HepG2 (cell line): Measurements from ENCODE around the gene ARHGAP26. TPM values are rescaled to one million over a fixed set of nuclear protein-coding genes. Genes with fewer than 3 reads are reported as not detected.
A peak's percentile ranks its signal among the peaks of the same experiment; 100 is the strongest.

Experiments used
- ATAD3A ChIP-seq: sonication (generic); formaldehyde crosslinking; IDR thresholded peaks from 2 replicates; pipeline ENCODE4 v1.4.0; 2020; ENCODE audit warnings: missing genetic modification reagents
- ERF ChIP-seq: IDR thresholded peaks from 2 replicates; pipeline ENCODE4 v1.6.1; 2018; ENCODE audit warnings: missing biosample characterization, missing genetic modification reagents
- FOXO1 ChIP-seq: sonication (generic); formaldehyde crosslinking; IDR thresholded peaks from 2 replicates; pipeline ENCODE4 v1.4.0; 2020; ENCODE audit warnings: missing genetic modification reagents
- GTF3A ChIP-seq: sonication (generic); formaldehyde crosslinking; conservative IDR thresholded peaks from 2 replicates; pipeline ENCODE4 v1.4.0; 2020; ENCODE audit warnings: mild to moderate bottlenecking, missing genetic modification reagents
- HMG20B ChIP-seq: conservative IDR thresholded peaks from 2 replicates; pipeline ENCODE4 v1.6.1; 2016; ENCODE audit warnings: missing genetic modification reagents, missing compliant biosample characterization
- KAT8 ChIP-seq: IDR thresholded peaks from 2 replicates; pipeline ENCODE4 v1.6.1; 2016; ENCODE audit warnings: missing genetic modification reagents, missing compliant biosample characterization
- KDM1A ChIP-seq: IDR thresholded peaks from 2 replicates; pipeline ENCODE4 v1.6.1; 2016; ENCODE audit warnings: missing compliant biosample characterization
- KDM6A ChIP-seq: IDR thresholded peaks from 2 replicates; pipeline ENCODE4 v1.6.1; 2016; ENCODE audit warnings: low read depth
- MED8 ChIP-seq: sonication (generic); formaldehyde crosslinking; IDR thresholded peaks from 2 replicates; pipeline ENCODE4 v1.8.1; 2023; ENCODE audit warnings: mild to moderate bottlenecking, missing genetic modification reagents; ENCODE audit not compliant: insufficient replicate concordance
- MTF1 ChIP-seq: sonication (generic); formaldehyde crosslinking; IDR thresholded peaks from 2 replicates; pipeline ENCODE4 v1.5.0; 2020; ENCODE audit warnings: missing genetic modification reagents
- PHF21A ChIP-seq: sonication (generic); formaldehyde crosslinking; IDR thresholded peaks from 2 replicates; pipeline ENCODE4 v1.5.0; 2020; ENCODE audit warnings: mild to moderate bottlenecking, missing genetic modification reagents
- PPARG ChIP-seq: conservative IDR thresholded peaks from 2 replicates; pipeline ENCODE4 v1.6.1; 2016; ENCODE audit warnings: missing biosample characterization, missing genetic modification reagents
- TARDBP ChIP-seq: sonication (generic); formaldehyde crosslinking; IDR thresholded peaks from 2 replicates; pipeline ENCODE4 v1.8.0; 2022; ENCODE audit warnings: mild to moderate bottlenecking, missing genetic modification reagents
- WIZ ChIP-seq: sonication (generic); formaldehyde crosslinking; IDR thresholded peaks from 2 replicates; pipeline ENCODE4 v1.5.1; 2020; ENCODE audit warnings: mild to moderate bottlenecking, missing genetic modification reagents
- ZBTB14 ChIP-seq: sonication (generic); formaldehyde crosslinking; IDR thresholded peaks from 2 replicates; pipeline ENCODE4 v1.4.0; 2020; ENCODE audit warnings: missing genetic modification reagents
- ZBTB39 ChIP-seq: sonication (generic); formaldehyde crosslinking; IDR thresholded peaks from 2 replicates; pipeline ENCODE4 v1.5.0; 2020; ENCODE audit warnings: missing genetic modification reagents
- ZBTB49 ChIP-seq: sonication (generic); formaldehyde crosslinking; IDR thresholded peaks from 2 replicates; pipeline ENCODE4 v1.4.0; 2020; ENCODE audit warnings: missing genetic modification reagents, borderline replicate concordance
- ZNF816 ChIP-seq: sonication (generic); formaldehyde crosslinking; IDR thresholded peaks from 2 replicates; pipeline ENCODE4 v1.8.0; 2022; ENCODE audit warnings: missing genetic modification reagents, mild to moderate bottlenecking, borderline replicate concordance
- ZSCAN31 ChIP-seq: sonication (generic); formaldehyde crosslinking; IDR thresholded peaks from 2 replicates; pipeline ENCODE4 v1.5.0; 2020; ENCODE audit warnings: low read depth, mild to moderate bottlenecking, missing genetic modification reagents
- polyA plus RNA-seq, 8 experiments: library from polyadenylated mRNA; depleted of rRNA in 3 of 8; stranded (reverse) in 7 of 8; unstranded in 1 of 8; fragments of >200 nt; fragmentation: Illumina TruSeq in 4 of 8; extraction: Trizol in 4 of 8; gene quantifications; 2 replicates each; pipeline versions ENCODE4 v1.2.1 to v1.2.3, GENCODE V29; 2011 to 2016; ENCODE audit warnings: low read depth in 4 of 8, missing spikeins in 1 of 8, mixed read lengths in 1 of 8; ENCODE audit not compliant: insufficient read depth in 1 of 8
- total RNA-seq, 5 experiments: library from RNA; depleted of rRNA; stranded (reverse); fragments of >200 nt; fragmentation: Illumina TruSeq; extraction: Trizol; gene quantifications; 2 replicates each; pipeline ENCODE4 v1.2.3, GENCODE V29; 2016; ENCODE audit warnings: low read depth in 1 of 5
- TF ChIP-seq, protein P1 (sequence below): sonication (generic); formaldehyde crosslinking; IDR thresholded peaks from 2 replicates; pipeline ENCODE4 v1.5.1; 2020; ENCODE audit warnings: missing genetic modification reagents, mild to moderate bottlenecking, borderline replicate concordance
- TF ChIP-seq, protein P2 (sequence below): sonication (generic); formaldehyde crosslinking; IDR thresholded peaks from 2 replicates; pipeline ENCODE4 v1.5.0; 2020; ENCODE audit warnings: mild to moderate bottlenecking, missing genetic modification reagents

Gene ARHGAP26
- total and polyA plus RNA-seq, 2 of the 13 experiments (the other 11 are each of a cell fraction or from before 2014, with no cell fraction given), result 9.6 to 18.2 TPM

GRCh38 chr5:142922223-142922952 is 152.2 kb downstream of the ARHGAP26 start (continued):
- TF ChIP-seq ZBTB39 (peak; percentile 93), ZSCAN31 (CRISPR knock-in tag) (no peak), MED8 (CRISPR knock-in tag) (peak; percentile 31), HMG20B (peak; percentile 91), FOXO1 (CRISPR knock-in tag) (peak; percentile 62; the same call in 1 of the 2 replicates), PPARG (CRISPR knock-in tag) (peak; percentile 98), ATAD3A (CRISPR knock-in tag) (no peak), ZNF816 (CRISPR knock-in tag) (peak; percentile 58; the same call in 1 of the 2 replicates), KAT8 (CRISPR knock-in tag) (peak; percentile 52), GTF3A (no peak), ZBTB14 (no peak), WIZ (CRISPR knock-in tag) (no peak), MTF1 (CRISPR knock-in tag) (0 out of 2 replicates have a peak, but pooled peaks have one; percentile 23), ZBTB49 (CRISPR knock-in tag) (no peak), ERF (CRISPR knock-in tag) (peak; percentile 67), KDM1A (CRISPR knock-in tag) (peak; percentile 53; the same call in 1 of the 2 replicates), TARDBP (CRISPR knock-in tag) (peak; percentile 72), KDM6A (CRISPR knock-in tag) (peak; percentile 74; the same call in 1 of the 2 replicates), PHF21A (peak; percentile 76)
- TF ChIP-seq, protein P1, sequence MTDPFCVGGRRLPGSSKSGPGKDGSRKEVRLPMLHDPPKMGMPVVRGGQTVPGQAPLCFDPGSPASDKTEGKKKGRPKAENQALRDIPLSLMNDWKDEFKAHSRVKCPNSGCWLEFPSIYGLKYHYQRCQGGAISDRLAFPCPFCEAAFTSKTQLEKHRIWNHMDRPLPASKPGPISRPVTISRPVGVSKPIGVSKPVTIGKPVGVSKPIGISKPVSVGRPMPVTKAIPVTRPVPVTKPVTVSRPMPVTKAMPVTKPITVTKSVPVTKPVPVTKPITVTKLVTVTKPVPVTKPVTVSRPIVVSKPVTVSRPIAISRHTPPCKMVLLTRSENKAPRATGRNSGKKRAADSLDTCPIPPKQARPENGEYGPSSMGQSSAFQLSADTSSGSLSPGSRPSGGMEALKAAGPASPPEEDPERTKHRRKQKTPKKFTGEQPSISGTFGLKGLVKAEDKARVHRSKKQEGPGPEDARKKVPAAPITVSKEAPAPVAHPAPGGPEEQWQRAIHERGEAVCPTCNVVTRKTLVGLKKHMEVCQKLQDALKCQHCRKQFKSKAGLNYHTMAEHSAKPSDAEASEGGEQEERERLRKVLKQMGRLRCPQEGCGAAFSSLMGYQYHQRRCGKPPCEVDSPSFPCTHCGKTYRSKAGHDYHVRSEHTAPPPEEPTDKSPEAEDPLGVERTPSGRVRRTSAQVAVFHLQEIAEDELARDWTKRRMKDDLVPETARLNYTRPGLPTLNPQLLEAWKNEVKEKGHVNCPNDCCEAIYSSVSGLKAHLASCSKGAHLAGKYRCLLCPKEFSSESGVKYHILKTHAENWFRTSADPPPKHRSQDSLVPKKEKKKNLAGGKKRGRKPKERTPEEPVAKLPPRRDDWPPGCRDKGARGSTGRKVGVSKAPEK (CRISPR knock-in tag), result no peak
- TF ChIP-seq, protein P2, sequence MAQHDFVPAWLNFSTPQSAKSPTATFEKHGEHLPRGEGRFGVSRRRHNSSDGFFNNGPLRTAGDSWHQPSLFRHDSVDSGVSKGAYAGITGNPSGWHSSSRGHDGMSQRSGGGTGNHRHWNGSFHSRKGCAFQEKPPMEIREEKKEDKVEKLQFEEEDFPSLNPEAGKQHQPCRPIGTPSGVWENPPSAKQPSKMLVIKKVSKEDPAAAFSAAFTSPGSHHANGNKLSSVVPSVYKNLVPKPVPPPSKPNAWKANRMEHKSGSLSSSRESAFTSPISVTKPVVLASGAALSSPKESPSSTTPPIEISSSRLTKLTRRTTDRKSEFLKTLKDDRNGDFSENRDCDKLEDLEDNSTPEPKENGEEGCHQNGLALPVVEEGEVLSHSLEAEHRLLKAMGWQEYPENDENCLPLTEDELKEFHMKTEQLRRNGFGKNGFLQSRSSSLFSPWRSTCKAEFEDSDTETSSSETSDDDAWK (CRISPR knock-in tag), result no peak
